ENCODE measurements around the gene BBS9. TPM values are rescaled to one million over a fixed set of nuclear protein-coding genes. Genes with fewer than 3 reads are reported as not detected.

Gene BBS9
- total RNA-seq, 1 experiment from 2014 or later: 26.4 TPM

DNA sequence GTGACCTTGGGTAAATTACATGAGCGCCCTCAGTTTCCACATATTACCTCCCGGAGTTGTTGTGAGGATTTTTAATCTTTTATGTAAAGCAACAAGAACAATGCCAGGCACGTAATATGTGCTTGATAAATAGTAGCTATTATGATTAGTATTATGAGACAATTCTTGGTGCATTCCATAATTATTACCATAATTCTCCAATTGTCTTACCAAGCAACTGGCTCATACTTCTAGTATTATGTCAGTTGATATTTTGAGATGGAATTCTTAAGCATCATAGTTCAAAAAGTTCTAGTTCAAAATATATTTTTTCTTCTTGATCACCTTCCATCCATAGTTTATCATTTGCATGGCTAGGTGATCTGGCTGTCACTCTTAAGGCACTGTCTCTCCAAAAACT, 259.0 kb downstream of the BBS9 start:
- Histone ChIP-seq H4K5ac (ENCODE audit: insufficient read length, low read depth, low read length) (no peak overlapping the region), H2AK5ac (ENCODE audit: insufficient read length, low read length) (no peak overlapping the region), H2BK120ac (ENCODE audit: low read depth, low read length, poor library complexity, severe bottlenecking) (no peak overlapping the region), H3K27me3 (ENCODE audit: insufficient read depth, low read length) (no peaks in the 10 kb centered on the region), H3K9me3 (ENCODE audit: control insufficient read depth, low read depth, low read length) (no peaks in the 10 kb centered on the region), H3T11ph (ENCODE audit: low read length) (no peak overlapping the region), H2BK15ac (ENCODE audit: low read depth, low read length) (no peak overlapping the region), H3K18ac (ENCODE audit: insufficient read length, low read depth, low read length) (no peak overlapping the region), H3K4me2 (ENCODE audit: insufficient read depth, insufficient read length, low read length) (no peak overlapping the region), H2BK12ac (ENCODE audit: insufficient read length, low read depth, low read length) (no peak overlapping the region), H4K91ac (ENCODE audit: insufficient read length, low read depth, low read length) (no peak overlapping the region), H2BK20ac (ENCODE audit: low read depth, low read length, poor library complexity, severe bottlenecking) (no peak overlapping the region), H3K27ac (ENCODE audit: insufficient read length, low read depth, low read length) (no peak overlapping the region), H2AFZ (ENCODE audit: low read length) (no peak overlapping the region), H3K23ac (ENCODE audit: insufficient read length, low read depth, low read length) (no peak overlapping the region), H3K79me1 (ENCODE audit: insufficient read depth, low read depth, low read length, poor library complexity, severe bottlenecking) (no peaks in the 10 kb centered on the region), H3K4me1 (ENCODE audit: insufficient read depth, low read length) (no peaks in the 10 kb centered on the region), H3K23me2 (ENCODE audit: insufficient read length, low read depth, low read length, poor library complexity, severe bottlenecking) (no peaks in the 10 kb centered on the region), H3K4ac (ENCODE audit: low read depth, low read length) (no peak overlapping the region), H3K14ac (ENCODE audit: insufficient read depth, low read length) (no peak overlapping the region), H2BK5ac (ENCODE audit: insufficient read length, low read length) (no peak overlapping the region), H3K9ac (ENCODE audit: extremely low read depth, insufficient read length, low read length) (no peak overlapping the region), H3K79me2 (ENCODE audit: insufficient read depth, low read length) (no peaks in the 10 kb centered on the region), H4K20me1 (ENCODE audit: control insufficient read depth, insufficient read depth, insufficient read length) (no peaks in the 10 kb centered on the region), H4K8ac (replicated peaks; ENCODE audit: insufficient read length, low read depth, low read length) (no peak overlapping the region), H3K56ac (ENCODE audit: insufficient read length, low read depth, low read length) (no peak overlapping the region)
- no peaks in the 10 kb centered on the region for H3K36me3 Mint-ChIP-seq (ENCODE audit: insufficient read depth in 1 of 3, low read depth in 3 of 3)
- H3K27me3 Mint-ChIP-seq (ENCODE audit: low read depth): no peaks in the 10 kb centered on the region
- TF ChIP-seq, protein P1, sequence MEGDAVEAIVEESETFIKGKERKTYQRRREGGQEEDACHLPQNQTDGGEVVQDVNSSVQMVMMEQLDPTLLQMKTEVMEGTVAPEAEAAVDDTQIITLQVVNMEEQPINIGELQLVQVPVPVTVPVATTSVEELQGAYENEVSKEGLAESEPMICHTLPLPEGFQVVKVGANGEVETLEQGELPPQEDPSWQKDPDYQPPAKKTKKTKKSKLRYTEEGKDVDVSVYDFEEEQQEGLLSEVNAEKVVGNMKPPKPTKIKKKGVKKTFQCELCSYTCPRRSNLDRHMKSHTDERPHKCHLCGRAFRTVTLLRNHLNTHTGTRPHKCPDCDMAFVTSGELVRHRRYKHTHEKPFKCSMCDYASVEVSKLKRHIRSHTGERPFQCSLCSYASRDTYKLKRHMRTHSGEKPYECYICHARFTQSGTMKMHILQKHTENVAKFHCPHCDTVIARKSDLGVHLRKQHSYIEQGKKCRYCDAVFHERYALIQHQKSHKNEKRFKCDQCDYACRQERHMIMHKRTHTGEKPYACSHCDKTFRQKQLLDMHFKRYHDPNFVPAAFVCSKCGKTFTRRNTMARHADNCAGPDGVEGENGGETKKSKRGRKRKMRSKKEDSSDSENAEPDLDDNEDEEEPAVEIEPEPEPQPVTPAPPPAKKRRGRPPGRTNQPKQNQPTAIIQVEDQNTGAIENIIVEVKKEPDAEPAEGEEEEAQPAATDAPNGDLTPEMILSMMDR (conservative IDR thresholded peaks at IDR 0.05): no peak
- H3K4me3 Mint-ChIP-seq: no peak overlapping the region
- no peak for DNase-seq
- no CpG with 5 or more reads among the region's 3 CpGs for WGBS (ENCODE audit: extremely low coverage, insufficient read length, low lambda C conversion rate)
- H3K27ac Mint-ChIP-seq: no peak overlapping the region
- H3K4me1 Mint-ChIP-seq: no peaks in the 10 kb centered on the region
- no peaks in the 10 kb centered on the region for H3K9me3 Mint-ChIP-seq
